Neural cell (in vitro differentiated cells): Measurements from ENCODE around the gene DOK1. TPM values are rescaled to one million over a fixed set of nuclear protein-coding genes. Genes with fewer than 3 reads are reported as not detected.

Source experiments
- H2AFZ ChIP-seq: fragments of 200-600, 300-800 bp; sonication (generic), shearing (Covaris generic); 2 replicates; pipeline ENCODE4 v1.6.0; 2014; ENCODE audit warnings: low read depth, mild to moderate bottlenecking, antibody characterized with exemption, low read length, moderate library complexity
- H3F3A ChIP-seq: fragments of 200-600 bp; shearing (Covaris generic); 2 replicates; pipeline ENCODE4 v1.6.1; 2016; ENCODE audit warnings: mild to moderate bottlenecking, moderate library complexity, mixed read lengths, antibody characterized with exemption, low read length; ENCODE audit not compliant: insufficient read depth, poor library complexity, severe bottlenecking
- H3K27ac ChIP-seq: fragments of 200-600, 300-800 bp; sonication (generic), shearing (Covaris generic); 2 replicates; pipeline ENCODE4 v1.5.1; 2014; ENCODE audit warnings: mild to moderate bottlenecking, low read length, moderate library complexity
- H3K27me3 ChIP-seq: fragments of 300-800, 200-600 bp; sonication (generic), shearing (Covaris generic); 2 replicates; pipeline ENCODE4 v1.6.0; 2014; ENCODE audit warnings: mild to moderate bottlenecking, low read depth, low read length, moderate library complexity; ENCODE audit not compliant: insufficient read depth
- H3K36me3 ChIP-seq: fragments of 300-800, 200-600 bp; sonication (generic), shearing (Covaris generic); 2 replicates; pipeline ENCODE4 v1.5.1; 2014; ENCODE audit warnings: mild to moderate bottlenecking, antibody characterized with exemption, low read length, moderate library complexity; ENCODE audit not compliant: insufficient read depth
- H3K4me2 ChIP-seq: fragments of 300-800, 200-600 bp; sonication (generic), shearing (Covaris generic); 2 replicates; pipeline ENCODE4 v1.6.0; 2014; ENCODE audit warnings: mild to moderate bottlenecking, low read length
- H3K4me3 ChIP-seq: fragments of 300-800, 200-600 bp; sonication (generic), shearing (Covaris generic); 2 replicates; pipeline ENCODE4 v1.5.1; 2014; ENCODE audit warnings: mild to moderate bottlenecking, low read length, moderate library complexity
- H3K79me2 ChIP-seq: fragments of 200-600 bp; shearing (Covaris generic); replicated peaks from 2 replicates; pipeline ENCODE4 v1.6.0; 2014; ENCODE audit warnings: mild to moderate bottlenecking, low read length, moderate library complexity; ENCODE audit not compliant: insufficient read depth
- H3K9ac ChIP-seq: fragments of 300-800, 200-600 bp; sonication (generic), shearing (Covaris generic); 2 replicates; pipeline ENCODE4 v1.6.1; 2016; ENCODE audit warnings: mild to moderate bottlenecking, low read length, mixed read lengths
- H3K9me2 ChIP-seq: fragments of 200-600 bp; shearing (Covaris generic); 2 replicates; pipeline ENCODE4 v1.6.1; 2016; ENCODE audit warnings: mild to moderate bottlenecking, low read length, mixed read lengths; ENCODE audit not compliant: insufficient read depth
- H3K9me3 ChIP-seq: fragments of 200-600, 300-800 bp; sonication (generic), shearing (Covaris generic); 2 replicates; pipeline ENCODE4 v1.6.1; 2016; ENCODE audit warnings: mild to moderate bottlenecking, mixed run types, low read length, moderate library complexity, mixed read lengths
- H4K20me1 ChIP-seq: fragments of 200-600 bp; shearing (Covaris generic); 2 replicates; pipeline ENCODE4 v1.6.1; 2016; ENCODE audit warnings: mild to moderate bottlenecking, mixed run types; ENCODE audit not compliant: insufficient read depth
- CTCF ChIP-seq: fragments of 450-650 bp; IDR thresholded peaks from 2 replicates; pipeline ENCODE4 v1.5.1; 2014; ENCODE audit warnings: antibody characterized with exemption, mild to moderate bottlenecking, moderate library complexity; ENCODE audit not compliant: poor library complexity, severe bottlenecking
- EP300 ChIP-seq: fragments of 450-650 bp; conservative IDR thresholded peaks from 2 replicates; pipeline ENCODE4 v1.6.1; 2014; ENCODE audit warnings: antibody characterized with exemption, mild to moderate bottlenecking, moderate library complexity; ENCODE audit not compliant: poor library complexity, severe bottlenecking
- EZH2 ChIP-seq: fragments of 200-600, 300-800 bp; shearing (Covaris generic), sonication (generic); IDR thresholded peaks from 2 replicates; pipeline ENCODE4 v1.6.1; 2014; ENCODE audit warnings: antibody characterized with exemption, low read length, borderline replicate concordance, mild to moderate bottlenecking; ENCODE audit not compliant: insufficient read depth, poor library complexity, severe bottlenecking
- MXI1 ChIP-seq: fragments of 450-650 bp; conservative IDR thresholded peaks from 2 replicates; pipeline ENCODE4 v1.6.1; 2014; ENCODE audit warnings: antibody characterized with exemption, mild to moderate bottlenecking; ENCODE audit not compliant: poor library complexity, severe bottlenecking
- POLR2AphosphoS5 ChIP-seq: IDR thresholded peaks from 2 replicates; pipeline ENCODE4 v1.6.1; 2012
- RAD21 ChIP-seq: fragments of 450-650 bp; conservative IDR thresholded peaks from 2 replicates; pipeline ENCODE4 v1.6.1; 2014; ENCODE audit warnings: antibody characterized with exemption, mild to moderate bottlenecking, moderate library complexity
- REST ChIP-seq: IDR thresholded peaks from 2 replicates; pipeline ENCODE4 v1.6.1; 2012; ENCODE audit warnings: borderline replicate concordance
- SMC3 ChIP-seq: fragments of 450-650 bp; conservative IDR thresholded peaks from 2 replicates; pipeline ENCODE4 v1.6.1; 2014; ENCODE audit warnings: antibody characterized with exemption, mild to moderate bottlenecking, moderate library complexity; ENCODE audit not compliant: poor library complexity
- TAF1 ChIP-seq: IDR thresholded peaks from 2 replicates; pipeline ENCODE4 v1.6.1; 2012; ENCODE audit warnings: low read depth
- polyA plus RNA-seq: library from polyadenylated mRNA; depleted of rRNA; stranded (reverse); fragments of >200 nt; gene quantifications from 2 replicates; pipeline ENCODE4 v1.2.3, GENCODE V29; 2014

The DOK1 gene
- polyA plus RNA-seq, 1 donor from 2014 or later: 0.79 TPM

GRCh38 chr2:74510272-74510671 is 44.2 kb upstream of the DOK1 start:
- Histone ChIP-seq H3K9me3 (no peaks in the 10 kb centered on the region), H3K36me3 (peaks cover 6% of the 10 kb centered on the region), H3K9ac (no peak overlapping the region), H3K4me2 (no peak overlapping the region), H3K4me3 (no peak overlapping the region), H3K27ac (no peak overlapping the region), H3K79me2 (peaks cover 6% of the 10 kb centered on the region), H4K20me1 (no peaks in the 10 kb centered on the region), H3K9me2 (no peaks in the 10 kb centered on the region), H3K27me3 (peaks cover 75% of the 10 kb centered on the region), H2AFZ (no peak overlapping the region), H3F3A (peaks cover 3% of the 10 kb centered on the region)
- TF ChIP-seq TAF1 (no peak), EP300 (no peak), EZH2 (no peak), MXI1 (no peak), REST (no peak), CTCF (no peak), POLR2AphosphoS5 (no peak), SMC3 (no peak), RAD21 (no peak)

- H3K27me3 ChIP-seq: peaks cover 79% of the 10 kb centered on the region
- no peak overlapping the region for H3K4me2 ChIP-seq
- H3K36me3 ChIP-seq: no peaks in the 10 kb centered on the region
- peaks cover 3% of the 10 kb centered on the region for H3F3A ChIP-seq
- TF ChIP-seq SMC3: no peak
- TF ChIP-seq POLR2AphosphoS5: no peak
- TF ChIP-seq CTCF: no peak
- TF ChIP-seq EZH2: no peak
- no peak for TF ChIP-seq REST
- no peak for TF ChIP-seq TAF1
- TF ChIP-seq EP300: no peak
- TF ChIP-seq RAD21: no peak
- no peak for TF ChIP-seq MXI1
- H3K9me2 ChIP-seq: no peaks in the 10 kb centered on the region
- H3K27ac ChIP-seq: no peak overlapping the region
- H3K4me3 ChIP-seq: no peak overlapping the region
- no peaks in the 10 kb centered on the region for H4K20me1 ChIP-seq
- H2AFZ ChIP-seq: no peak overlapping the region
- H3K9ac ChIP-seq: no peak overlapping the region
- H3K9me3 ChIP-seq: no peaks in the 10 kb centered on the region
- peaks cover 6% of the 10 kb centered on the region for H3K79me2 ChIP-seq
Observed at GRCh38 chr2:74511104-74511989, 43.2 kb upstream of the DOK1 start.
